HG02588 (cell line): Measurements from ENCODE around the gene SCN11A.

Source experiments
- ATAC-seq: cut with Tn5 transposase; IDR thresholded peaks from one replicate; pipeline ENCODE4 v1.9.1; 2021; ENCODE audit warnings: mild to moderate bottlenecking, moderate library complexity; ENCODE audit not compliant: unreplicated experiment

The SCN11A gene

DNA sequence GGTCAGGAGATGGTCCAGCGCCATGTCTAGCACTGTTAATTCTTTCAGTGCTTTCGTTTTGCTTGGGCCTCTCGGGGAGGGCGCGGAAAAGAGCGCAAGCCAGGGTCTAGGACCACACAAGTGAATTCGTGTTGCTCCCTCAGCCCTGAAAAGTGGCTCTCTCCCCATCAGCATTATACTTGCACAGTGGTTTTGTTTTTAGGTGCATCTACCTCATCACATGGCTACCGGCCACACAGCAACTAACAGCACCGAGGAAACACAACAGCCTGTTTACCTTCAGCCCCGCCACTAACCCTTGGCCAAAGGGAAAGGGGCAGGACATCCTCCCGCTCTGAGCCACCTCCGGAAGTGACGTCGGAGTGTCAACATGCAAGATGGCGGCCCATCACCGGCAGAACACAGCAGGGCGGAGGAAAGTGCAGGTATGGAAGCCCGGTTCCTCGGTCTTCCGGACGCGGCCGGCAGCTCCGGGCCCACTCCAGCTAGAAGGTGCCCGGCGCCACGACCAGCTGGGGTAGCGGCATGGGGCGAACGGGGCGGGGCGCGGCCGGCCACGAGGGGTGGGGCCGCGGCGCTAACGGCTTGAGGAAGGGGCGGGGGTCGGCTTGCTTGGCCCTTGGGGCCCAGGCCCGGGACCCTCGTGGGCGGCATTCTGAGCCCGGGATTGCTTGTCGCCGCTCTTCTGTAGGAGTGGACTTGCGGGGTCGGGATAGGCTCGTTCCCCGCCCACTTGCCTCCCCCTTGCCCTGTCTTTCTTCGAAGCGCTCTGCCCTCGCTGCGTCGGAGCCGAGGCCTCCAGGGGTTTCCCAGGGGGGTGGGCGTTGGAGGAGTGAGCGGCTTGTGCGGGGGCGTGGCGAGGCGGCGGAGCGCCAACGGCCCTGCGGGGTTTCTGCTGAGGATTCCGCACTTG lies at the start of gene SCN11A, which contains the start of gene WDR48:
SCN11A (minus strand) TSS at position 296 of the 913 bp plus-strand sequence. CDS start 101,582 bp downstream, outside the sequence.
WDR48 (plus strand) TSS at position 368 of the 913 bp plus-strand sequence; CDS start at position 378, 10 bp downstream.
- peak; percentile 97 for ATAC-seq

GRCh38 chr3:39101022-39101689 lies 49.4 kb upstream of the SCN11A start:
- ATAC-seq, result peak; percentile 60

GRCh38 chr3:39100500-39100886 lies 48.7 kb upstream of the SCN11A start:
- ATAC-seq, result no peak

DNA sequence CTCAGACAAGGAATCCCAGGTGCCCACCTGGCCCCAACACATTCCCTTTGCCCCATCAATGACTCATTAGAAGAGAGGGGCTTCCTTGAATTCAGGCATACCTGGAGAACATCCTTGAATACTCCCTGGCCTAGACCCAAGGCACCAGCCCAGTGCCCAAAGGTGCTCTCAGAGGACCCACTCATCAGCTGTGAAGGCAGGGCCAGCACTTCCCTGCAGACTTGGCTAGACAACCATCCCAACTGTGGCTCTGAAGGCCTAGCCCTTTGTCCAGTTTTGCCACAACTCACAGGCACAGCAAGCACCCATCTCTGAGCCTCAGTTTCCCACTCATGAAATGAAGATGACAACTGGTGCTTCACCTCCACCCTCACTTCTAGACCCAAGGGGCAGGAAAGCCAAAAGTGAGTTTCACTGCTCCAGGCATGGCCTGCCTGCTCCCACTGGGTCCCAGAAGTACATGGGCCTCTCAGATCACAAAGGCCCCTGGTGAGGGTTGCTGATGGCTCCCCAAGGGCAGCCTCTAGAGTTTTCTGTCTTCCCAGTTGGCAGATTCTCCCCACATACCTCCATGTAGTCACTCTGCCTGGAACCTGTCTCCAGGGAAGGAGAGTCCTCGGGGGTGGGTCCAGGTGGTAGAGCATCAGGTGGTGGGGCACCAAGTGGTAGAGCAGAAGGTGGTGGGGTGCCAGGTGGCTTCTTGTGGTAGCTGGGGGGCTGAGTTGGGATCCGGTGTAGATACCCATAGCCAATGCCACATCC lies 48.2 kb upstream of the SCN11A start:
- ATAC-seq, result no peak

- no peak for ATAC-seq
Measured at GRCh38 chr3:39099242-39099641, 47.5 kb upstream of the SCN11A start.

DNA sequence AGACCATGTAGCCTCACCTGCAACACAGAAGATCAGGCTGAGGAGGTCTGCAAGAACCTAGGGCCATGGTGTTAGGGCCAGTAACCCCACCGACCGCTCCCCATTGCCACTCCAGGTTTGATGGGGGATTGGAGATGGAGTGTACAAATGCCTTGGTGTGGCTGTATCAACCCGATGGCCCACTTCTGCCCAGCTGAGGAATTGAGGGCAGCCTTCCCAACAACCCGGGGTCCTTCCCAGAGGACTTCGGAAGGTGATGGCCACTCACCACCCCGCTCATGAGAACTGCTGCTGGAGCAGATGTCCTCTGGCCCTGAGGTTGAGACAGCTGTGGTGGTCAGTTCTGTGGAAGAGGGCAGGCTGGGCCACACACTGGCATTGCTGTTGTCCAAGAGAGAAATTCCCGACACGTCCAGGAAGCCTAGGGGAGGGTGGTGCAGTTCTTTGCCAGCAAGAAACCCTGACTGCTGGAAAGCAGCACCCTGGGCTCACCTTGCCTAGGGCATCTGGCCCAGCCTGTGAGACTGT lies 46.8 kb upstream of the SCN11A start:
- no peak for ATAC-seq

DNA sequence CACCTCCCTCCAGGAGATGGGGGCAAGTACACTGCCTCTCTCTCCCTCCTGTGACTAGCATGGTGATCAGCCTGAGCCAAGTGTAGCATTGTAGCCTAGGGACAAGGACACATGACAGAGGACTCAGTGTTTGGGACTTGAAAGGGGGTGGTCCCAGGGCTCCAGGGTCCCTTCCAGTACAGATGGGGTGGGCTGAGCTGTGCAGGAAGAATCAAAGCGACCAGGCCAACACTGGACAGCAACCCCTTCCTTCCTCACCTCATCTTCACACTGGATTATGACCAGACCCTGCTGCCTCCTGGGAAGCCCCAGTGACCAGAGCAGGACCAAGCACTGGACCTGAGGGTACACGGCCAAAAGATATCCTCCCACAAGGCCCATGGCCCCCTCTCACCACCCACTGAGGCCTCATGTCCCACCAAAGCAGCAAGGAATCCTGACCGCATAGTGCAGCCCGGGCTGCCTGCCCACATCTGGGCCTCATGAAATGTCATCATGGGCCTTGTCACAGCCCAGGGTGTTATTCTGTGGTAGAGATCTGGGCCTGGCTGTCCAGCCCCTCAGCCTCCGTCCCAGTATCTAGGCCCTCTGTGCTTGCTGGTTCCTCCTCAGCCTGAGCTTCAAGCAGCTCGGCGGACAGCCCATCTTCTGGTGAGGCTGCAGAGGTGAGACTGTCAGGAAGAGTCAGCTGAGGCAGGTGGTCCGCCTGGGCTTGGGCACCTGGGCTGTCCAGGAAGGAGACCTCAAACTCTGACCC lies 46.1 kb upstream of the SCN11A start:
- ATAC-seq, result no peak

DNA sequence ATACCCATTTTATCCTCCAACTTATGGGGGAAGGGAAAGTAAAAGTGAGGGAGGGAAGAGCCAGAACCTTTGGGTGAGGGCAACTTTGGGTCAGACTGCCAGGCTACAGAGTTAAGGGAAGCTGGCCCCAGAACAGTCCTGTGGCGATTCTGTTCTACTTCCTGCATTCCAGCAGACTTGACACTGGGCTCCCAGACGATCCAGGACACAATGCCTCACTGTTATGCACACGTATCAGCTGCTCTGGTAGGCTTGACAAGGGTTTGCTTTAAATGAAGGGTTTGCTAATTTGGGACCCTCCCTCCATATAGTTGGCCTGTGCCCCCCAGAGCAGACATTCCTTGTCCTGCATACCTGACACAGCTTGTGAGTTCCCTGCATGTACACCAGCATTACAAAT lies 45.0 kb upstream of the SCN11A start:
- no peak for ATAC-seq

DNA sequence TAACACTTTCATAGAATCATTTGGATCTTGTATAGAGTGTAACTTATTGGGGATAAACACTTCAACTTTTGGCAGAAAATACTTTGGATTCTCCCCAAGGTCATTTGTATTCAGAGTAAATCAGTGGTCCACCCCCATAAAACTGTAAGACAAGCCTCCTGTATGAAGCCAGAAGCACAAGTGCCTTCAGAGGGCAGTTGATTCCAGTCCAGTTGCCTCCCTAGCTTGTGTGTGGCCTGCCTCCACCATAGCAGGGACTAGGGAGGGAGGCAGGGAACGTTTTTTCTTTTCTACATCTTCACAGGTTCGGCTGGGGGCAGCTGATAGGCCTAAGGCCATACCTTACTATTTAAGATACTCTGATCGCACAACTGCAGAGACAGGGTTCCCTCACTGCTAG lies 44.0 kb upstream of the SCN11A start:
- no peak for ATAC-seq

DNA sequence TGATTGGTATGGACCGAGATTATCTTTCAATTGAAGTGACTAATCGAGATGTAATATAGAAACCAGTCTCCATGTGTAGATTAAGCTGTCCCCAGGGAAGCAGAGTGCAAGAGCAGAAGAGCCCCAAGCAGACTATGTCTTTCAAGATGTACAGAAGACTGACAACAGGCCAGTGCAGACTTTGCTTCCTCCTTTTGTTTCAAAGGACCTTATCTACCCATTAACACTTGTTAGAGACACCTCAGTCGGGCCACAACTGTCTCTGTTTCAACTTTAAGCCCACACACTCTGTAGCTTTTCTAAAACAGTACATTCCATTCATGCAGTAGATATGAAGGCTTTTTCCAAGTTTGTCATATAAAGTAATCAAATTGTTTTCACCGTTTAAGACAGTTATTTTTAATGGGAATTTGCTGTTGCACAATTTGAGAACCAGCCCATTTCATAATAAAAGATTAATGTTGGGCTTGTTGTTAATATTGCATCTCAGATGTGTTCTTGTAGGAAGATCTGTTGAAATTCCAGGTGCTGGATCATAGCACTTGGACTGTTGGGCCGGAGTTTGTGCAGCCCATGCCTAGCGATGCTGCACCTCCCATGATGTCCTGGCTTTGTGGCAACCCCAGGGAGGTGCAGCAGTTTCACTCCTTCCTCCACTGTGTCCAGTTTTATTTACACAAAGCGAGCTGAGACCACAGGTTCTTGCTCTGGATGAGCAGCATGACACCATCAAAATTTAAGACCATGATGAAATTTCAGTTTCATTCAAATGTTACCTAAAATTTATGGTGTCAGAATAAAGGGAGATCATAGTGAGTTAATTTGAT lies 43.3 kb upstream of the SCN11A start:
- no peak for ATAC-seq

DNA sequence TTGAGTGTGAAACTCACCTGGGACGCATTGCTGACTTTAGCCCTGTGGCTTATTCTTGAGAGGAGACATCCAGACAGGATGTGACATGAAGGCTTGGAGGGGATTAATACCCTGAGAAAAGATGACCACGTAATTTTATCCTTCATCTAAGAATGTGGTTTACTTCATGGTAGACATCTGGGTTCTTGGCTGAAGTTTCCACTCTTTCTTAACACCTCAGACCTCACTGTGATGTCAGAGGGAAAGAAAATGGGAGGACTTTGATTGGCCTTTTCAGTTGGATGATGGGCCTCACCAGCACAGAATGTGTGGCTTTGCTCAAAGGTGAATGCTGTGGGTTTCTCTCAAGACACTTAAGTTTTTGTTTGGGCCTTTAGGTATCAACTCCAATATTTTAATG lies 39.2 kb upstream of the SCN11A start:
- ATAC-seq, result no peak

DNA sequence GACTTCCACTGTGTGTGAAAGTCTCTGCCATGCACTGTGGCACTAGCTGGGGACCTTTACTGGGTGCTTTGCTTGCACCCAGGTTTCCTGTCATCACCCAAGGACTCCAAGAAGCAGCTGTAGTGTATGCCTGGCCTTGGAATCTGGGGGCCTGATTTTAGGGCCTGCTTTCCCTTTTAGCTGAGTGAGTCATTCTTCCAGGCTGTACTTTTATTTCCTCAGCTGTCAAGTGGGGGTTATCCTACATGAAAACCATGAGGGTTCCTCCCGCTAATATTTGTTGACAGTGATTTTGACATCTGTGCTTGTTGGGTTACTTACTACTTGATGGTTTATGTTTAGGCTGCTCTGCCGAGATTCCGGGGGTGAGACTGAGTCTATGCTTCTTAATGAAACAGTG lies 37.1 kb upstream of the SCN11A start:
- no peak for ATAC-seq

DNA sequence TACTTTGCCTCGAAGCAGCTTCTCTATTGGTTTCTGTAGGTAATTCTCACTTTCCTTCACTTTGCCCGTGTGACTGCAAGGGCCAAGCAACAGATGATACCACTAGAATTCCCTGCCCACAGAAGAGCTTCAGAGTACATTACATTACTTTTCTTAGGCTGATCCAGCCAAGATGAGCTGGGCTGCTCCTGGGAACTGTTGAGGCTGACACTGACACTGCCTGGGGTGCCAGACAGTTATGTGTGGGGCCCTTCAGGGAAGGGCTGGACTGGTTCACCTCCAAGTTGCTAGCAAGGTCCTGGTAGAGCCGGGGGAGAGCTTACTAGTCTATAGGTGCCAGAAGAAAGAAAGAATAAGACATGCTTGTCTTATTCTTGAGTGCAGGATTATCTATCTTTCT lies 36.7 kb upstream of the SCN11A start:
- no peak for ATAC-seq

DNA sequence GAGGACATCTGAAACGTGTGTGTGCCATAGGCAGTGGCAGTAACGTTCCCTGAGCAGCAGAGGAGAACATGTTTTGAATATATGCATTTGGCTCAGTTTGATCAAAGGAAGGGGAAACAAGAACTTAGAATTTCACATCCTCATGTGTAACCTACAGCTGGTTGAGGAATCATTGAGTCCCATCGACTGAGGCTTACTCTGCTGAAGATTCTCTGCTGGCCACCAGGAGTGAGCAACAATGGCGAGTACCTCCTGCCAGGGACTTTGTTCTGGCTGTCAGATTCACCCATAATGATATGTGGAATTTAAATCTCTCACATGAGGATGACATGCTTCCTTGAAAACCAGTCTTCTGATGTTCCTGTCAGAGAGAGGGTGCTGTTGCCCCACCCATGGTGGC lies 34.4 kb upstream of the SCN11A start:
- no peak for ATAC-seq

DNA sequence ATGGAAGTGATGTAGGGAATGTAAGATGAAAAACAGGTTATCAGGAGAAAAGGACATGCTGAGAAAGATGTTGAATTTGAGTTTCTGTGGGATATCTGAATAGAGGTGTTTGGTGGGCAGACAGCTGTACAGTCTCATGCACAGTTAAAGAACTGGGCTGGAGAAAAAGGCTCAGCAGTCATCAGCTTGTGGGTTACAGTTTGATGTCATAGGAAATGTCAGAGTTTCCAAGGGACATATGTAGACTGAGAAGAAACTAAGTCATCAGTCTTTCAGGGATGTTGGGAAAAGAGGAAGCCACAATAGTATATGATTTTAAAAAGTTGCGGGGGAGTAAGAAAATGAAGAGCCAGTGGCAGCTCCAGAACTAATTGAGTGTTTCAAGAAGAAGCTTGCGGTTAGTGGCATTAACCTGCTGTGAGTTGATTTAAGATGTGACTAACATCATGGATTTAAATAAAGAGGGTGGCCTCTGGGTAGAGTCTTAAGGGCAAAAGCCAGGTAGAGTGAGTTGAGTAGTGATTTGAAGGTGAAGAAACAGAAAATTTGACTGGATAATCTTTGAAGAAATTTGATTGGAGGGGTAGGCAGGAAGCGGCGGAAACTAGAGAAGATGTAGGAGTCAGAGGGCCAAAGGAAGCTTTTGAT lies 31.0 kb upstream of the SCN11A start:
- no peak for ATAC-seq

GRCh38 chr3:39080026-39080425 lies 28.3 kb upstream of the SCN11A start:
- no peak for ATAC-seq

DNA sequence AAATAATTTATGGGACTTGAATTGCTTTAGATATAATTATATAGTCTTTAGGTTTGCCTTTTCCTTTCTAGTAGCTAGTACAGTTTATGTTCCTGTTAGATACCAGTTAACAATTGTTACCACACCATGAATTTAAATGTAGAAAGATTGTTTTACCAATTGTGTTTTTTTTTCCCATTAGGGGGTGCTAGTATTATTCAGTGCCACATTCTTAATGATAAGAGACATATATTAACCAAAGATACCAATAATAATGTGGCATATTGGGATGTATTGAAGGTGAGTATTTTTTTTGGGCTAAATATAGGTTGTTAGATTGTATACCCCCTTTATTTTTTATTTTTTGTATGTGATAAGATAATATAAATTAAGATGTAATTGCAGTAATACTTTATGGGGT lies 27.8 kb upstream of the SCN11A start:
- ATAC-seq, result no peak

GRCh38 chr3:39075910-39076309 lies 24.2 kb upstream of the SCN11A start:
- no peak for ATAC-seq

- ATAC-seq, result no peak
Measured at GRCh38 chr3:39068556-39068955, 16.8 kb upstream of the SCN11A start.
